GM12864 (cell line): ENCODE results near the gene C8A.

Source experiments
- DNase-seq: peaks from one replicate; pipeline ENCODE4 v3.0.0-alpha.2; 2011; ENCODE audit warnings: low read depth
- H3K4me3 ChIP-seq: 2 replicates; pipeline ENCODE4 v1.5.1; 2011; ENCODE audit warnings: mild to moderate bottlenecking, low read depth, low read length, control low read depth
- TF ChIP-seq, protein P1 (sequence below): IDR thresholded peaks from 2 replicates; pipeline ENCODE4 v1.5.1; 2011; ENCODE audit warnings: low read depth, mild to moderate bottlenecking, moderate library complexity, low read length, control low read depth, inconsistent platforms; ENCODE audit errors: missing control alignments

The C8A gene

DNA sequence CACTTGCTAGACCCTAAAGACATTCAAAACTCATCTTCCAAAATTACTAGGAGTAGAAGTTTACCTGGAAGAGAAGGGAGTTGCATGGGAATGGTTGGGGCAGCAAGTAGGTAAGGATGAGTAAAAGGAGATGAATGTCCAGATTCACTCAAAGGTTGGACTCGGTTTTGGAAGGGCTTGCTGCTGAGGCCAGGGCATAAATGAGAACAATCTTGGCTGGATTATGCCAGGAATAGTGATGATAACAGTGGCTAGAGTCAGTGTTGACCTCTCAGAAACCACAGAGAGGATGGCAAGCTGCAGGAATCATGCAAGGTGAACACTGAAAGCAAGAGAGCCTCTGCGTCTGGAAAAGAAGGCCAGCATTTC, 43.4 kb downstream of the C8A start:
- no peak for DNase-seq
- TF ChIP-seq, protein P1, sequence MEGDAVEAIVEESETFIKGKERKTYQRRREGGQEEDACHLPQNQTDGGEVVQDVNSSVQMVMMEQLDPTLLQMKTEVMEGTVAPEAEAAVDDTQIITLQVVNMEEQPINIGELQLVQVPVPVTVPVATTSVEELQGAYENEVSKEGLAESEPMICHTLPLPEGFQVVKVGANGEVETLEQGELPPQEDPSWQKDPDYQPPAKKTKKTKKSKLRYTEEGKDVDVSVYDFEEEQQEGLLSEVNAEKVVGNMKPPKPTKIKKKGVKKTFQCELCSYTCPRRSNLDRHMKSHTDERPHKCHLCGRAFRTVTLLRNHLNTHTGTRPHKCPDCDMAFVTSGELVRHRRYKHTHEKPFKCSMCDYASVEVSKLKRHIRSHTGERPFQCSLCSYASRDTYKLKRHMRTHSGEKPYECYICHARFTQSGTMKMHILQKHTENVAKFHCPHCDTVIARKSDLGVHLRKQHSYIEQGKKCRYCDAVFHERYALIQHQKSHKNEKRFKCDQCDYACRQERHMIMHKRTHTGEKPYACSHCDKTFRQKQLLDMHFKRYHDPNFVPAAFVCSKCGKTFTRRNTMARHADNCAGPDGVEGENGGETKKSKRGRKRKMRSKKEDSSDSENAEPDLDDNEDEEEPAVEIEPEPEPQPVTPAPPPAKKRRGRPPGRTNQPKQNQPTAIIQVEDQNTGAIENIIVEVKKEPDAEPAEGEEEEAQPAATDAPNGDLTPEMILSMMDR: no peak

DNA sequence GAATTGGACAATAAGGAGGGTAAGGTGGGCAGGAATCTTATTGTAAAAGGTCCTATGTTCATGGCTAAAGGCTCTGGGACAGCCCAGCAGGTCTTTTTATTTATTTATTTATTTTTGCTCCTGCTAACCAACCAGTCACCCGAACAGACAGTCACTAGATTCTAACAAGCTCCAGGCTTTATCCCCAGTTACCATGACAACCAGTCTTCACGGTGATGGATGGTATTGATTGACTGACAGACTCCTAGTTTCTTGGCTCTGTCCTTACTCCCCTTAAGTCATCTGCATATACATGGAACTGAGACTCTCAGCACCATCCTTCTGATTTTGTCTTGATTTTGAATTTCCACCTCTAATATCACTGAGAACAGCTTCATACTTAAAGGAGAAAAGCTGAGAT, 44.3 kb downstream of the C8A start:
- H3K4me3 ChIP-seq: no peak overlapping the region
- no peak for DNase-seq
- TF ChIP-seq, protein P1: no peak

More for the DNA sequence above, 43.4 kb downstream of the C8A start:
- H3K4me3 ChIP-seq: no peak overlapping the region

DNA sequence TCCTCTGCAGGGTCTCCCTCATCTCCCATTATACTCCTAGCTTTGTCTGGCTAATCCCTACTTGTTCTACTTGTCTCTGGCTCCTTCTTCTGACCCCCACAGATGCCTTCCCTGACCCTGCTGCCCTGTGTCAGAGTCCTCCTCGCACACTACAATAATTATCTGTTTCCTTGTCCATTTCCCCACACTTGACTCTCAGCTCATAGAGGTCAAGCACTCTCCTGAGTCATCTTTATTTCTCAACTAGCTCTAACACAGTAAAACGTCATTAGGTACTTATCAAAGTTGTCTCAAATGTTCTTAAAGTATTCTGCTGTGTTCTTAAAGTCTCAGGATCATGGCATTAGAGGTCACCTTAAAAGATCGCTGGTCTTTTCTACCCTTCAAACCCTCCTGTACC, 47.1 kb downstream of the C8A start:
- DNase-seq: no peak
- TF ChIP-seq, protein P1: no peak

DNA sequence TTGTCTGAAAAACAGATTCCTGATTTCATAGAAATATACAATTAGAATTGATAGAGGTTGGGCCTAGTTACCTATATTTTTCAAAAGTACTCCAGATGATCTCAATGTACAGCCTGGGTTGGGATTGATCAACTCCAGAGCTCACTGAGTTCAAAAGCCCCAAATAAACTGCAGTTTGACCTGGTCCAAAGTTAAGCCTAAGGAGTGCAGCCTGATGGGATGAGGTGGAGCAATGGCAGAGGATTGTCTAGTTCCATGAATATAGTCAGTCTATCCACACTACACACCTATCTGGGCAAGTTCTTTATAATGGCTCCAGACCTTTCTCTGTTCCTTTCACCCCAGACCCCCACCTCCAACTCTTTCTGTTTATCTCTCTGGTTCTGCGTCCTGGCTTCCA, 49.2 kb downstream of the C8A start:
- no peak for DNase-seq
- no peak overlapping the region for H3K4me3 ChIP-seq
- TF ChIP-seq, protein P1: no peak

More for the DNA sequence above, 47.1 kb downstream of the C8A start:
- no peak overlapping the region for H3K4me3 ChIP-seq

GRCh38 chr1:56904663-56905397, 50.2 kb downstream of the C8A start:
- TF ChIP-seq, protein P1: no peak
- DNase-seq: no peak
- H3K4me3 ChIP-seq: no peak overlapping the region

DNA sequence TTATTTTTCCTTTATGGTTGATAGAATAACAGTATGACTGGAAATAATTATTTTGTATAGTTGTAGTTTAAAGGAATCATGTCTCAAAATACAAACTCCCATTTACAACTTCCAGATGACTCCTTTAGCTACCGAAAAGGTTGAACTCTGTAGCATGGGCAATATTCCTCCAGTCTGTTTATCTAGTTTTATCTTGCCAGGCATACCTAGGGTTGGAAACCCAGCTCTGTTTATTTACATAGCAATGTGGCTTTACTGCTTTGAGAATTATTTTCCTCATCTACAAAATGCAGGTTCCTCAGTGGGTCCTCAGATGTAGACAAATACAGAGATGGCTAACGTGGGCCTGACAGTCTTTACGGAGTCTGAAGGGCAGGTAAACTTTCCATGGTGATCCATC, 51.1 kb downstream of the C8A start:
- TF ChIP-seq, protein P1: no peak

DNA sequence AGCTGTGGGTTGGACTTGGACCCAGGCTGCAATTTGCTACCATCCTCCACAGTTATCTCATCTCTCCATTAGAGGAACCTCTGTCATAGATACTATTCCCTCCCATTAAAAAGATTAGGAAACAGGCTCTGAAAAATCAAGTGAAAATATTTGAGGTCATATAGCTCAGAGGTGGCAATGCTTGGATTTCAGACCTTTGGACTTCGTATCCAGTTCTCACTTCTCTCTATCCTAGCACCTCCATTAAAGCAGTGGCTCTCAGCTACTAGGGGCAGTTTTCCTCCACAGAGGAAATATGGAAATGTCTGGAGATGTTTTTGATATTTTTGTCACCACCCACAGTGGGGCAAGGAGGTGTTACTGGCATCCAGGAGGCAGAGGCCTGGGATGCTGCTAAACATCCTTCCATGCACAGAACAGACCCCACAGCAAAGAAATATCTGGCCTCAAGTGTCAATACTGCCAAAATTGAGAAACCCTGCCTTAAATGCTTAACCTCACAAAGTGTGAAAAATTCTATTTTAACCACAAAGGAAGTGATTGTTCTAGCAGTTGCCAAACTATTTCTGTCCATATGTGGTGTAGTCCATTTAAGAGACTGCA, 54.1 kb downstream of the C8A start:
- H3K4me3 ChIP-seq: no peak overlapping the region
- no peak for DNase-seq
- TF ChIP-seq, protein P1: no peak

More for the DNA sequence above, 51.1 kb downstream of the C8A start:
- no peak for DNase-seq
- no peak overlapping the region for H3K4me3 ChIP-seq
